ENCODE results near the gene PTX4. TPM values are rescaled to one million over a fixed set of nuclear protein-coding genes. Genes with fewer than 3 reads are reported as not detected.
"Not testable (repeated sequence)": the region's sequence is repeated elsewhere in the genome, so short reads cannot be mapped to it uniquely, and the experiment has no call there.

Gene PTX4
- total RNA-seq, 1 donor from 2014 or later = 0.34 TPM

- DNase-seq (ENCODE audit: low spot score) = no peak
Measured at GRCh38 chr16:1444730-1445517, 43.8 kb downstream of the PTX4 start.

- DNase-seq (ENCODE audit: low spot score) = no peak
Measured at GRCh38 chr16:1443980-1444729, 44.6 kb downstream of the PTX4 start, which contains the start of gene CCDC154. TSS of gene CCDC154 (minus strand) at chr16:1444556. CDS start at chr16:1444322, 234 bp downstream.

DNA sequence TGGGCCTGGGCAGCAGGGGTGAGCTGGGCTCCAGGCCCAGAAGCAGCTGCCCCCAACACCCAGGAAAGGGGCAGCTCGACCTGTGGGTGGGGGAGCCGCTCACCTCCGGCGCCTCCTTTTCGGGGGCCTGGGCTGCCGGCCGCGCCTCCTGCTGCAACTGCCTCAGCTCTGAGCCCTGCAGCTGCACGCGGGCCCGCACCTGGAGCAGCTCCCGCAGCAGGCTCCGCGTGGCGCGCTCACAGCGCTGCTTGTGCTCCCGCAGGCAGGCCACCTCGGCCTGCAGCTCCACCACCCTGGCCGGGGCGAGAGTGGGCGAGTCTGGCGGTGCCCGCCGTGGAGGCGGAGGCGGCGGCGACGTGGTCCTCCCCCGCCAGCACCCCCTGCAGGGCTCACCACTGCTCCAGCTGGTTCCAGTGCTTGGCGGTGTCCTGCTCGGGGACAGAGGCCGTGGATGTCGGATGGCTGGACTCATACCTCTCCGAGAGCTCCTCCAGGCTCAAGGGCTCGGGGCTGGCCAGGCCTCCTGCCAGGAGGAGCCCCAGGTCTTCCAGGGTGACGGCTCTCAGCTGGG, 45.3 kb downstream of the PTX4 start:
- DNase-seq (ENCODE audit: low spot score) = no peak

GRCh38 chr16:1442697-1443096, 46.0 kb downstream of the PTX4 start:
- no peak for DNase-seq (ENCODE audit: low spot score)

DNA sequence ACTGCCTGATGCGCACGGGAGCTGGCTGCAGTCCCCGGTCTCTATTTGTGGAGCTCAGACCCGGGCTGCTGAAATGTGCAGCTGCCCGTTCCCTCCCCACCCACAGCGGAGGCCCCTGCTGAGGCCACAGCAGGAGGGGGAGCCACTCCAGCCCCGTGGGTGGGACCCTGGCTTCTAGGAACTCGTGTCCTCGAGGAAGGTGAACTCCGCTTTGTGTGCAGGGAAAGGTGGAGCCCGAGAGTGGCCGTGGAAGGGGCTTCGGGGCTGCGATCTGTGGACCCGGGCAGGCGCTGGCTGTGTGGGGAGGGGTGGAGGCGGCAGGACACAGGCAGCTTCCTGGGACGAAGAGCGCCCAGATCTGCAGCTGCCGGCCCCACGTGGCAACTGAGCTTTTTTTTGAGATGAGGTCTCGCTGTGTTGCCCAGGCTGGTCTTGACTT, 47.3 kb downstream of the PTX4 start:
- no peak for DNase-seq (ENCODE audit: low spot score)

DNA sequence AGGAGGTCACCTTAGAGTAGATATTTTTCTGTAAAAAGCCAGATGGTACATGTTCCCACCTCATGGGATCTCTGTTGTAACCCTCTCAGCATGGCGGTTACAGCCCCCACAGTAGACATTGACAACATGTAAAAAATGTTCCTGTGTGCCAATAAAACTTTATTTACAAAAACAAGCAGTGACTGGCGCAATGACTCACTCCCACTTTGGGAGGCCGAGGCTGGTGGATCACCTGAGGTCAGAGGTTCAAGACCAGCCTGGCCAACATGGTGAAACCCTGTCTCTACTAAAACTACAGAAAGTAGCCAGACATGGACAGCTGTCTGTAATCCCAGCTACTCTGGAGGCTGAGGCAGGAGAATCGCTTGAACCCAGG, 49.1 kb downstream of the PTX4 start:
- not testable (repeated sequence) for DNase-seq (ENCODE audit: low spot score)

DNA sequence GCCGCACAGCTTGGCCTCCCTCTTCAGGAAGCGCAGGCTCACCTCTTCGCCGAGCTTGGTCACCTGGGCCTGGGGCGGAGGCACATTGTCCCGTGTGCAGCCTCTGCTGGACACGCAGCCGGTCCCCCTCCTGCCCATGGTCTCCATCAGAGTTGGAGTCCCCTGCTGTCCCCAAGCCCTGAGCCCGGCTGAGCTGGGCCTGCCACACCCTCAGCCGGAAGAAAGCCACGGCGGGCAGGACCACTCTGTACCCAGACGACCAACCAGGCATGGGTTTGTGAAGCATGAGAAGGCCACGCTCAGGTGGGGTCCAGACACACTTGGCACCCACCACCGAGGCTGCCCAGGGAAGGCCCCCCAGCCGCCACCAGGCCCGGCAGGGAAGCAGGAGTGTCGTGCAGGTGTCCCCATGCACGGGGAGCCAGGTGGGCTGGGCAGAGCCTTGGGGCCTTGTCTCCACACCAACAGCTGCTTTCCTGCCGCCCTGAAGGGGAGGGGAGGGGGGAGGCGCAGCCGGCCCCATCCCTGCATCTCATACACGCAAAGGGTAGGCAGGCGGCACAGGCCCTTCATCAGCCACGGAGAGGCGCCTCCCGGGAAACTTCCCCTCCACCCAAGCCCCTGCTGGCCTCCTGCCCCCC, 49.6 kb downstream of the PTX4 start:
- no peak for DNase-seq (ENCODE audit: low spot score)

DNA sequence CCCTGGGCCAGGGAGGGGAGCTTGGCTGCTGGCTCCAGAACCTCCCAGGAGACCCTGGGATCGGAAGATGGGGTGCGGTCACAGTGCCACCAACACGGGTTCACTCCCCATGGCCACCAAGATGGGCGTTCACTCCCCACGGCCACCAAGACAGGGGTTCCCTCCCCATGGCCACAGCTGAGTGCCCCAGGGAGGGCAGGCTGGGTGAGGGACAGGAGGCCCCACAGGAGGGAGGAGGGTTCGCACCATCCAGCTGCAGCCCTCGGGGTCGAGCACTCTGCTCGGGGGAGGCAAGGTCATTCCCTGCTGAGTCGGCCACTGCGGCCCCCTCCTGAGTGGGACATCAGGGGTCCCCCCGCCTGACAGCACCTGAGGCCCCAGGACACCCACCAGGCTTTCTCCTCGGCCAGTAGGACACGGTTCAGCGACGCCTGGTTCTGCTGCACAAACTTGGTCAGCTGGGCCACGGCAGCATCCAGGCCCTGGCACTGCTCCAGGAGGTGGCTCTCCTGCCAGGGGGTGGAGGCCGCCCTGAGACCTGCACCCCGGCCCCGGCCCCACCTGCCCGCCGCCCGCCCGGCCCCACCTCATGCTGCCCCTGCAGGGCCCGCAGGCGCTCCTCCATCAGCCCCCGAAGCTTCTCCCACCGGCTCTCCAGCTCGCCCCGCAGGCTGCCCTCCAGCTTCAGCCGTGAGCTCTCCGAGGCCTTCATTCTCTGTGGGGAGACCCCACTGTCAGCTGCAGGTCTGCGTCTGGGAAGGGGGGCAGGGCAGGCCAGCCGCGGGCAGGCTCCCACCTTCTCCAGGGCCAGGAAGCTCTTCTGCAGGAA, 50.3 kb downstream of the PTX4 start:
- DNase-seq (ENCODE audit: low spot score) = no peak

GRCh38 chr16:1437606-1438005, 51.1 kb downstream of the PTX4 start:
- DNase-seq (ENCODE audit: low spot score) = no peak

DNA sequence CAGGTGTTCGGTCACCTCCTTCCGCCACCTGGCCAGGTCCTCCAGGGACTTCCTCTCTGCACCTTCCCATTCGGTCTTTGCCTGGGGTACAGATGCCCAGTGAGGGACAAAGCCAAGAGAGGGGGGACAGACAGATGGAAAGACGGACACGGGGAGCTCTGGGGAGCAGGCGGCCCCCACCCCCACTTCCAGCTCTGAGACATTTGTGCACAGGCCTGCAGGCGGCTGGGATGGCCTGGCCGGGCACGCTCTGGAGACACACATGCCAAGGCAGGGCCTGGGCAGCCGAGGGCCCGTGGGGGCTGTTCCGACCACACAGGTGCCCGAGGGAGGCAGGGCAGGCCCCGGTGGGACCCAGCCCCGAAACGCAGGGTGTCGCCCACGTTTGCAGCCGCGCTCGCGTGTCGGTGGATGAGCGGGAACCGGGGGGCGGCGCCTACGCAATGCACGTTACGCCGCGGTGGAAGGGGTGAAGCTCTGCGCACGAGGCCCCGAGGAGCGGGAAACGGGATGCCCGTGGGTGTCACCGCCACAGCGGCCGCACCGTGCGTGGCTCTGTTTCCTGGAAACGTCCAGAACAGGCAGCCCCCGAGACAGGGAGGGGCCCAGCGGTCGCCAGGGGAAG, 51.9 kb downstream of the PTX4 start:
- no peak for DNase-seq (ENCODE audit: low spot score)

DNA sequence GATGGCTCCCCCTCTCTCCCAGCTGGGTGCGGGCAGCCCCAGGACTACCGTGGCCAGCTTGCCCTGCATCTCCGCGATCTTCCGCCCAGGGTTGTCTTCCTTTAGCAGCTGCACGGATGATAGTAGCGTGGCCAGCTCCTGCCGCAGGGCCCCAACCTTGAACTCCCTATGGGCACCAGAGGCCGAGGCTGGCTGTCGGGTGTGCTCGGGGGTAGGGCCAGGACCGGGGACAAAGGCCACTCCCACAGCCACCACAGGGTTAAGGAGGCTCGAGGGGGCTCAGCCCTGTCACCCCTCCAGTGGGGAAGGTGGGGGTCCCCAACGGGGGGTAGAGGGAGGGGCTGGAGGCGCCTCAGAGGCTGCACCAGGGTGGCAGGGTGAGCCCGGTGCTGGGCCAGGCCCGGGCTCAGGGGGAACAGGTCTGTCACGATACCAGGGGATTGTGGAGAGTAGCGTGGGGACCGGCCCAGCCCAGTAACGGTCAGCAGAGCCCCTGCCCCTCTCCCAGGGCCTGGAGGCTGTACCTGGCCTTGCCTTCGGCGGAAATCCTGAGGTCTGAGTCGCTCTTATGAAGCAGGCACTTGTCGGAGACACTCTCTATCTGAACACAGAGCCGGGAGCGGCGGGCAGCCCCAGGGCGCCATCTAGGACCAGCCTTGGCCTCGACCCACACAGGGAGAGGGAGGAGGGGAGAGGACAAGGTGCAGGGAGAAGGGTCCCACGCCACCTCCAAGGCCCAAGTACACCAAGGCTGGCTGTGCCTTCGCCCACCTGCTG, 52.6 kb downstream of the PTX4 start:
- no peak for DNase-seq (ENCODE audit: low spot score)

Other genes with a start within 250 kb of the PTX4 start
- 38.0 TPM for gene TPSAB1, start 248.2 kb downstream of the PTX4 start, total RNA-seq
- gene TPSD1, start 232.9 kb downstream of the PTX4 start, total RNA-seq = 5.0 TPM
- gene UBE2I, start 179.3 kb downstream of the PTX4 start, total RNA-seq = 150 TPM
- 3.9 TPM for gene BAIAP3, start 155.3 kb downstream of the PTX4 start, total RNA-seq
- 38.2 TPM for gene TSR3, start 137.1 kb downstream of the PTX4 start, total RNA-seq
- 67.6 TPM for gene GNPTG, start 137.0 kb downstream of the PTX4 start, total RNA-seq
- 16.7 TPM for gene UNKL, start 74.2 kb downstream of the PTX4 start, total RNA-seq
- gene UQCC4, start 68.2 kb downstream of the PTX4 start, total RNA-seq = 14.5 TPM
- not detected for gene PERCC1, start 57.9 kb downstream of the PTX4 start, total RNA-seq
- 2.0 TPM for gene CCDC154, start 44.4 kb downstream of the PTX4 start, total RNA-seq
- gene CLCN7, start 13.9 kb downstream of the PTX4 start, total RNA-seq = 77.5 TPM
- gene TELO2, start 4.4 kb upstream of the PTX4 start, total RNA-seq = 58.7 TPM
- gene TMEM204, start 44.7 kb upstream of the PTX4 start, total RNA-seq = 32.8 TPM
- 35.1 TPM for gene IFT140, start 123.1 kb upstream of the PTX4 start, total RNA-seq
- gene CRAMP1, start 123.4 kb upstream of the PTX4 start, total RNA-seq = 31.4 TPM
- gene JPT2, start 189.3 kb upstream of the PTX4 start, total RNA-seq = 108 TPM
- 112 TPM for gene MAPK8IP3, start 217.3 kb upstream of the PTX4 start, total RNA-seq

Data from ureter (tissue), 1 donor.